H1 (cell line): ENCODE results near the gene CELA2A.

ENCODE experiments used
- EZH2 ChIP-seq: fragments of 200-600 bp; sonication (generic); IDR thresholded peaks from 2 replicates; pipeline ENCODE4 v1.7.1; 2012; ENCODE audit warnings: low read depth, mild to moderate bottlenecking, moderate library complexity, low read length, inconsistent platforms; ENCODE audit not compliant: severe bottlenecking
- TF ChIP-seq, protein P1 (sequence below), 3 experiments: IDR thresholded peaks; 1 replicate in 2 of 3; 2 replicates in 1 of 3; pipeline versions ENCODE4 v1.5.1 to v1.6.1; 2011; ENCODE audit warnings: low read length in 3 of 3, mild to moderate bottlenecking in 3 of 3, inconsistent platforms in 2 of 3, low read depth in 1 of 3, moderate library complexity in 1 of 3; ENCODE audit not compliant: insufficient read depth in 1 of 3; ENCODE audit errors: control extremely low read depth in 1 of 3

DNA sequence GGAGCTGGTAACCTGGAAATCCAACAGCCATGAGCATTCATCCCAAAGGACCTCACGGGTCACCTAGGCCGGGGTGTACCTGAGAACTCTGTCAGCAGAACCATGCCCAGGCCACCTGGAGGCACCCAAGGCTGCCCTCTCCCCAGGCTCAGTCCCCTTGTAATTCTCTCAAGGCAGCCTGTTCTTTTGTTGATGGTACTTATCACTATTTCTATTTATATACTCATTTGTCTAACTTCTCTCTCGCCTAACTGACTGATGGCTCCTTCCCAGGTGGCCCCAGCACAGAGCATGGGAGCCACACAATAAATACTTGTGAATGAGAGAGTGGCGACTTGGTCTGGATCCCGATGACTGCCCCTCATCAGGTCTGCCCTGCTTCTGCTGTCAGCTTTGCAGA lies 50.7 kb downstream of the CELA2A start:
- TF ChIP-seq, protein P1, sequence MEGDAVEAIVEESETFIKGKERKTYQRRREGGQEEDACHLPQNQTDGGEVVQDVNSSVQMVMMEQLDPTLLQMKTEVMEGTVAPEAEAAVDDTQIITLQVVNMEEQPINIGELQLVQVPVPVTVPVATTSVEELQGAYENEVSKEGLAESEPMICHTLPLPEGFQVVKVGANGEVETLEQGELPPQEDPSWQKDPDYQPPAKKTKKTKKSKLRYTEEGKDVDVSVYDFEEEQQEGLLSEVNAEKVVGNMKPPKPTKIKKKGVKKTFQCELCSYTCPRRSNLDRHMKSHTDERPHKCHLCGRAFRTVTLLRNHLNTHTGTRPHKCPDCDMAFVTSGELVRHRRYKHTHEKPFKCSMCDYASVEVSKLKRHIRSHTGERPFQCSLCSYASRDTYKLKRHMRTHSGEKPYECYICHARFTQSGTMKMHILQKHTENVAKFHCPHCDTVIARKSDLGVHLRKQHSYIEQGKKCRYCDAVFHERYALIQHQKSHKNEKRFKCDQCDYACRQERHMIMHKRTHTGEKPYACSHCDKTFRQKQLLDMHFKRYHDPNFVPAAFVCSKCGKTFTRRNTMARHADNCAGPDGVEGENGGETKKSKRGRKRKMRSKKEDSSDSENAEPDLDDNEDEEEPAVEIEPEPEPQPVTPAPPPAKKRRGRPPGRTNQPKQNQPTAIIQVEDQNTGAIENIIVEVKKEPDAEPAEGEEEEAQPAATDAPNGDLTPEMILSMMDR (IDR thresholded peaks at IDR 0.05; ENCODE audit: control extremely low read depth in 1 of 3, insufficient read depth in 1 of 3, low read depth in 1 of 3, low read length in 3 of 3) = no peak
- TF ChIP-seq EZH2 = no peak
